Bronchial epithelial cell (primary cell): ENCODE results near the gene HDAC8. TPM values are rescaled to one million over a fixed set of nuclear protein-coding genes. Genes with fewer than 3 reads are reported as not detected.

Experiments used
- DNase-seq: peaks from one replicate; pipeline ENCODE4 v3.0.0-alpha.2; 2010; ENCODE audit warnings: low read depth
- FAIRE-seq: peaks from 2 replicates; lab custom pipeline; 2011; peaks lifted over from hg19 to GRCh38; lab: Jason Lieb, UNC
- H3K27me3 ChIP-seq: 2 replicates; pipeline ENCODE4 v1.5.1; 2011; ENCODE audit warnings: low read length; ENCODE audit not compliant: control insufficient read depth, insufficient read depth
- H3K36me3 ChIP-seq: 2 replicates; pipeline ENCODE4 v1.5.1; 2011; ENCODE audit warnings: low read length; ENCODE audit not compliant: control insufficient read depth, insufficient read depth
- H3K4me3 ChIP-seq: 2 replicates; pipeline ENCODE4 v1.5.1; 2011; ENCODE audit warnings: mild to moderate bottlenecking, low read depth, low read length, control low read depth
- total RNA-seq: library from RNA; depleted of rRNA; stranded (reverse); fragments of >200 nt; gene quantifications from 2 replicates; pipeline ENCODE4 v1.2.1, GENCODE V29; 2014
- TF ChIP-seq, protein P1 (sequence below): IDR thresholded peaks from 2 replicates; pipeline ENCODE4 v1.5.1; 2011; ENCODE audit warnings: mild to moderate bottlenecking, moderate library complexity, low read length, control low read depth, inconsistent platforms; ENCODE audit not compliant: insufficient read depth, severe bottlenecking

The HDAC8 gene
- 17.6 and 21.1 TPM in 2 replicates for total RNA-seq

DNA sequence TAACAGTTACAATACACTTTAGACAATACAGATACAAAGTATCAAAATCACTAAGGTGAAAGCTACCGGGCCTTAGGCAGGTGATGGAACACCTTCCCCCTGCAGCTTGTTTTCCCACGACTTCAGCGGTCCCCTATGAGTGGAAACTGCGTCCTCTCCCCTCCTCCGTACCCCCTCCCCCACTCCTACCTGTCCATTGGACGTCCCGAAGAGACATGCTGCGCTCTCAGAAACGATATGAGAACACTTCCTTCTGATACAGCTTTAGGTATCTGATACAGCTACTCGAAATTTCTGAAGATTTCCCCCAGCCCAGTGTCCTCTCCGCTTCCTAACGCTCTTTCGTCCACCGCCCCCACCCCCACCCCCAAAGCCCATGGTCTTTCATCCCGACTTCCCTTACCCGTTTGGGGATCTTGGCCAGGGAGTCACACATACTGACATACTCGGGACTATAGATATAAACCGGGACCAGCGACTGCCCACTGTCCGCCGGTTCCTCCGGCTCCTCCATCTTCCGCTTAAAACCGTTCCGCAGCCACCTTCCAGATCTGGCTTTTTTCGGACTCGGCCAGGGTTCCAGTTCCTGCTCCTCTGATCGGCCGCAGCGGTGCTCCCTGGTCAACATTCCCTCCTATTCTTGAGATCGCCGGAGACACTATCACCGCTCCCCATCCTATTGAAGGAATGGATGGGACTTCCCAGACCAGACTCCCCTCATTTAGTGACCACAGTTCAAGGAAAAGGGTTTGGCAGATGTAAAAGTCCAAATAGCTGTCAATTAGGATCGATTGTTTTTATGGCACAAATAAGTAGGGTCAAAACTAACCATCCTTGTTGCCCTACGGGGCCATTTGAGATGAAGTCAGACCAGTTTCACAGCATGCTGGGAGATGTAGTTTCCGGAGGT, at the start of gene HDAC8:
Gene HDAC8 (minus strand): TSS at position 596 of the 910 bp plus-strand sequence. CDS start 82 bp downstream, at position 514.
- no peak for FAIRE-seq
- Histone ChIP-seq H3K4me3 (peak within 1 kb of the TSS; percentile 65), H3K36me3 (no peaks in the 10 kb centered on the region), H3K27me3 (no peaks in the 10 kb centered on the region)
- DNase-seq = peak; percentile 69
- TF ChIP-seq, protein P1, sequence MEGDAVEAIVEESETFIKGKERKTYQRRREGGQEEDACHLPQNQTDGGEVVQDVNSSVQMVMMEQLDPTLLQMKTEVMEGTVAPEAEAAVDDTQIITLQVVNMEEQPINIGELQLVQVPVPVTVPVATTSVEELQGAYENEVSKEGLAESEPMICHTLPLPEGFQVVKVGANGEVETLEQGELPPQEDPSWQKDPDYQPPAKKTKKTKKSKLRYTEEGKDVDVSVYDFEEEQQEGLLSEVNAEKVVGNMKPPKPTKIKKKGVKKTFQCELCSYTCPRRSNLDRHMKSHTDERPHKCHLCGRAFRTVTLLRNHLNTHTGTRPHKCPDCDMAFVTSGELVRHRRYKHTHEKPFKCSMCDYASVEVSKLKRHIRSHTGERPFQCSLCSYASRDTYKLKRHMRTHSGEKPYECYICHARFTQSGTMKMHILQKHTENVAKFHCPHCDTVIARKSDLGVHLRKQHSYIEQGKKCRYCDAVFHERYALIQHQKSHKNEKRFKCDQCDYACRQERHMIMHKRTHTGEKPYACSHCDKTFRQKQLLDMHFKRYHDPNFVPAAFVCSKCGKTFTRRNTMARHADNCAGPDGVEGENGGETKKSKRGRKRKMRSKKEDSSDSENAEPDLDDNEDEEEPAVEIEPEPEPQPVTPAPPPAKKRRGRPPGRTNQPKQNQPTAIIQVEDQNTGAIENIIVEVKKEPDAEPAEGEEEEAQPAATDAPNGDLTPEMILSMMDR = no peak

- no peak for FAIRE-seq
- Histone ChIP-seq H3K27me3 (no peaks in the 10 kb centered on the region), H3K4me3 (no peak overlapping the region), H3K36me3 (no peaks in the 10 kb centered on the region)
- DNase-seq = peak; percentile 76
- TF ChIP-seq, protein P1 = no peak
Observed at GRCh38 chrX:72621625-72622485, 49.2 kb upstream of the HDAC8 start.

DNA sequence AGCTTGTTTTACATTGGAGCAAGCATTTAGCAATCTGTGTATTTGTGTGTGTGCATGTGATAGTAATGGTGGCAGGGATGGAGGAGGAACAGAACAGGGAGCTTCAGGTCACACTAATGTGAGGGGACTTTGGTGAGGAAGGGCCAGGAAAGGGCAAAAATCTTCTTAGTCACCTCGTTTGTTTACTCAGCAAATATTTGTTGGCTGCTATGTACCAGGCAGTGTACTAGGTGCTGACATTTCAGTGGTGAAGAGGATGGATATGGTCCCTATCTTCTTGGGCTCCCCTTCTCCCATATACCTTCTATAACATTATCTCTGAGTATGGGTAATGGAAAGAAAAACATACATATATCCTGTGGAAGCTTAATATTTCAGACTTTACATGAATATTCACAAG, 48.5 kb upstream of the HDAC8 start:
- no peak overlapping the region for H3K4me3 ChIP-seq
- FAIRE-seq = no peak
- TF ChIP-seq, protein P1 = no peak

GRCh38 chrX:72620550-72621145, 48.0 kb upstream of the HDAC8 start:
- Histone ChIP-seq H3K27me3 (no peaks in the 10 kb centered on the region), H3K4me3 (no peak overlapping the region), H3K36me3 (no peaks in the 10 kb centered on the region)
- TF ChIP-seq, protein P1 = no peak
- FAIRE-seq (peak; percentile 28), DNase-seq (peak; percentile 89)

More for the DNA sequence above, 48.5 kb upstream of the HDAC8 start:
- Histone ChIP-seq H3K36me3 (no peaks in the 10 kb centered on the region), H3K27me3 (no peaks in the 10 kb centered on the region)
- peak; percentile 27 for DNase-seq

GRCh38 chrX:72609313-72609712, 36.7 kb upstream of the HDAC8 start:
- TF ChIP-seq, protein P1 = peak; percentile 14
- FAIRE-seq = no peak

More at GRCh38 chrX:72609313-72609712, 36.7 kb upstream of the HDAC8 start:
- peak; percentile 28 for DNase-seq
- Histone ChIP-seq H3K27me3 (no peaks in the 10 kb centered on the region), H3K36me3 (no peaks in the 10 kb centered on the region), H3K4me3 (no peak overlapping the region)
